WTC11 (cell line): ENCODE measurements around the gene DMD. TPM values are rescaled to one million over a fixed set of nuclear protein-coding genes. Genes with fewer than 3 reads are reported as not detected.

Source experiments
- ATAC-seq: fragments of 200-7000 bp; cut with Tn5 transposase; 2 replicates; pipeline ENCODE4 v1.10.0; 2021; ENCODE audit warnings: mild to moderate bottlenecking, moderate library complexity
- CTCF ChIA-PET: fragments of 300-600 bp; sonication (Branson Sonifier 250); formaldehyde crosslinking; loops from one replicate; lab custom pipeline; 2021; ENCODE audit warnings: antibody characterized with exemption; lab: Charles Lee
- POLR2A ChIA-PET: fragments of 350-600 bp; sonication (Branson Sonifier 250); formaldehyde crosslinking; loops from one replicate; lab custom pipeline; 2021; ENCODE audit warnings: antibody characterized with exemption; lab: Charles Lee
- DNase-seq: peaks from one replicate; pipeline ENCODE4 v3.0.0; 2021; ENCODE audit warnings: low spot score
- H3K27ac Mint-ChIP-seq: 2 replicates; pipeline ENCODE4 v1.8.0; 2021; ENCODE audit warnings: mixed read lengths
- H3K27me3 Mint-ChIP-seq: 2 replicates; pipeline ENCODE4 v1.8.0; 2021; ENCODE audit warnings: low read depth, mild to moderate bottlenecking, moderate library complexity, mixed read lengths
- H3K36me3 Mint-ChIP-seq: 2 replicates; pipeline ENCODE4 v1.8.0; 2021; ENCODE audit warnings: mixed read lengths
- H3K4me1 Mint-ChIP-seq: 2 replicates; pipeline ENCODE4 v1.8.0; 2022; ENCODE audit warnings: mixed read lengths
- H3K4me3 Mint-ChIP-seq: 2 replicates; pipeline ENCODE4 v1.8.0; 2021; ENCODE audit warnings: mild to moderate bottlenecking, moderate library complexity, mixed read lengths
- H3K9me3 Mint-ChIP-seq: 2 replicates; pipeline ENCODE4 v1.8.0; 2021; ENCODE audit warnings: mixed read lengths
- AFF4 ChIP-seq: sonication (generic); formaldehyde crosslinking; IDR thresholded peaks from 2 replicates; pipeline ENCODE4 v1.8.1; 2023; ENCODE audit warnings: mild to moderate bottlenecking, missing genetic modification reagents, borderline replicate concordance
- EMX1 ChIP-seq: fragments of 250-450 bp; sonication (Bioruptor Pico); IDR thresholded peaks from 2 replicates; pipeline ENCODE4 v1.8.0; 2021; ENCODE audit warnings: mild to moderate bottlenecking
- ETV6 ChIP-seq: sonication (generic); formaldehyde crosslinking; IDR thresholded peaks from 2 replicates; pipeline ENCODE4 v1.8.1; 2022; ENCODE audit warnings: mild to moderate bottlenecking, missing genetic modification reagents
- FOXP1 ChIP-seq: sonication (generic); formaldehyde crosslinking; IDR thresholded peaks from 2 replicates; pipeline ENCODE4 v1.8.0; 2022; ENCODE audit warnings: missing genetic modification reagents, mild to moderate bottlenecking, moderate library complexity, borderline replicate concordance
- GRHL2 ChIP-seq: fragments of 250-450 bp; sonication (Bioruptor Pico); IDR thresholded peaks from 2 replicates; pipeline ENCODE4 v1.8.0; 2022; ENCODE audit warnings: mild to moderate bottlenecking, moderate library complexity; ENCODE audit not compliant: insufficient replicate concordance, severe bottlenecking
- IRF1 ChIP-seq: sonication (generic); formaldehyde crosslinking; IDR thresholded peaks from 2 replicates; pipeline ENCODE4 v1.8.0; 2023; ENCODE audit warnings: missing genetic modification reagents
- JAZF1 ChIP-seq: fragments of 250-450 bp; sonication (Bioruptor Pico); IDR thresholded peaks from 2 replicates; pipeline ENCODE4 v1.9.0; 2021; ENCODE audit warnings: moderate library complexity, mild to moderate bottlenecking, inconsistent platforms
- NFE2L1 ChIP-seq: sonication (generic); formaldehyde crosslinking; IDR thresholded peaks from 2 replicates; pipeline ENCODE4 v1.8.1; 2023; ENCODE audit warnings: missing genetic modification reagents
- NR2C2 ChIP-seq: sonication (generic); formaldehyde crosslinking; IDR thresholded peaks from 2 replicates; pipeline ENCODE4 v1.8.0; 2022; ENCODE audit warnings: mild to moderate bottlenecking, missing genetic modification reagents
- PREB ChIP-seq: sonication (generic); formaldehyde crosslinking; IDR thresholded peaks from 2 replicates; pipeline ENCODE4 v1.8.1; 2022; ENCODE audit warnings: mild to moderate bottlenecking, missing genetic modification reagents, moderate library complexity, borderline replicate concordance
- RELA ChIP-seq: sonication (generic); formaldehyde crosslinking; IDR thresholded peaks from 2 replicates; pipeline ENCODE4 v1.8.1; 2022; ENCODE audit warnings: missing genetic modification reagents, mild to moderate bottlenecking, borderline replicate concordance
- ZBTB43 ChIP-seq: sonication (generic); formaldehyde crosslinking; IDR thresholded peaks from 2 replicates; pipeline ENCODE4 v1.8.1; 2023; ENCODE audit warnings: mild to moderate bottlenecking, missing genetic modification reagents
- ZMAT4 ChIP-seq: fragments of 250-450 bp; sonication (Bioruptor Pico); IDR thresholded peaks from 2 replicates; pipeline ENCODE4 v1.9.0; 2021; ENCODE audit warnings: mild to moderate bottlenecking
- ZNF121 ChIP-seq: sonication (generic); formaldehyde crosslinking; IDR thresholded peaks from 2 replicates; pipeline ENCODE4 v1.8.0; 2023; ENCODE audit warnings: missing genetic modification reagents
- ZNF138 ChIP-seq: sonication (generic); formaldehyde crosslinking; conservative IDR thresholded peaks from 2 replicates; pipeline ENCODE4 v1.8.1; 2022; ENCODE audit warnings: mild to moderate bottlenecking, moderate library complexity, missing genetic modification reagents
- ZNF416 ChIP-seq: fragments of 250-450 bp; sonication (Bioruptor Pico); IDR thresholded peaks from 2 replicates; pipeline ENCODE4 v1.9.0; 2021; ENCODE audit warnings: mild to moderate bottlenecking, inconsistent platforms
- ZSCAN18 ChIP-seq: fragments of 250-450 bp; sonication (Bioruptor Pico); IDR thresholded peaks from 2 replicates; pipeline ENCODE4 v2.1.2; 2022; ENCODE audit warnings: mild to moderate bottlenecking, moderate library complexity
- total RNA-seq: library from RNA; stranded (reverse); gene quantifications from 3 replicates; pipeline ENCODE4 v1.2.3, GENCODE V29; 2021

DMD gene
- total RNA-seq, 1 experiment from 2014 or later, result 9.1 TPM

- peaks cover 7% of the 10 kb centered on the region for H3K9me3 Mint-ChIP-seq
- no peak overlapping the region for H3K4me3 Mint-ChIP-seq
- no peaks in the 10 kb centered on the region for H3K4me1 Mint-ChIP-seq
- ChIA-PET POLR2A (no interaction called here), CTCF (no interaction called here)
- peaks cover 20% of the 10 kb centered on the region for H3K36me3 Mint-ChIP-seq
- H3K27ac Mint-ChIP-seq, result no peak overlapping the region
- TF ChIP-seq NR2C2 (CRISPR knock-in tag) (no peak), RELA (no peak), ZNF138 (CRISPR knock-in tag) (no peak), NFE2L1 (CRISPR knock-in tag) (no peak), AFF4 (no peak), GRHL2 (CRISPR knock-in tag) (no peak)
- DNase-seq (no peak), ATAC-seq (no peak)
- H3K27me3 Mint-ChIP-seq, result no peaks in the 10 kb centered on the region
Measured at GRCh38 chrX:31181377-31182000, 2029.9 kb downstream of the DMD start.

GRCh38 chrX:31179203-31179602 is 2032.1 kb downstream of the DMD start:
- no peak for TF ChIP-seq EMX1
- no peak for TF ChIP-seq GRHL2 (CRISPR knock-in tag)
- TF ChIP-seq IRF1 (CRISPR knock-in tag), result no peak
- no peak for TF ChIP-seq ZNF121
- TF ChIP-seq FOXP1, result no peak
- TF ChIP-seq ZSCAN18, result no peak
- TF ChIP-seq ETV6 (CRISPR knock-in tag), result no peak
- no peak for TF ChIP-seq JAZF1 (CRISPR knock-in tag)
- no peak for TF ChIP-seq ZBTB43
- TF ChIP-seq PREB (CRISPR knock-in tag), result no peak
- TF ChIP-seq ZMAT4 (CRISPR knock-in tag), result no peak
- no peak for TF ChIP-seq ZNF416 (CRISPR knock-in tag)
- no peak for TF ChIP-seq RELA
- TF ChIP-seq NR2C2 (CRISPR knock-in tag), result no peak
- no peaks in the 10 kb centered on the region for H3K27me3 Mint-ChIP-seq
- peaks cover 17% of the 10 kb centered on the region for H3K36me3 Mint-ChIP-seq
- peaks cover 7% of the 10 kb centered on the region for H3K9me3 Mint-ChIP-seq
- no peak for DNase-seq
- ATAC-seq, result no peak
- H3K4me1 Mint-ChIP-seq, result no peaks in the 10 kb centered on the region
- no peak overlapping the region for H3K27ac Mint-ChIP-seq
- ChIA-PET POLR2A (no interaction called here), CTCF (no interaction called here)
- H3K4me3 Mint-ChIP-seq, result no peak overlapping the region
